ENCODE data around the gene TELO2.

GRCh38 chr16:1450218-1450617, 42.9 kb upstream of the TELO2 start:
- TF ChIP-seq CTCF (IDR thresholded peaks at IDR 0.05), result no peak
- TF ChIP-seq POLR2A (IDR thresholded peaks at IDR 0.05), result no peak
